NCI-H226 (cell line): ENCODE results near the gene SH3RF1.
"Not testable (repeated sequence)": the region's sequence is repeated elsewhere in the genome, so short reads cannot be mapped to it uniquely, and the experiment has no call there.

Experiments used
- DNase-seq: peaks from one replicate; pipeline ENCODE4 v3.0.0-alpha.2; 2015

SH3RF1 gene

GRCh38 chr4:169197206-169197605, 73.5 kb downstream of the SH3RF1 start:
- not testable (repeated sequence) for DNase-seq

GRCh38 chr4:169195032-169195431, 75.7 kb downstream of the SH3RF1 start:
- DNase-seq, result no peak

- DNase-seq, result not testable (repeated sequence)
Measured at GRCh38 chr4:169189968-169190367, 80.8 kb downstream of the SH3RF1 start.

- DNase-seq, result no peak
Measured at GRCh38 chr4:169189372-169189771, 81.4 kb downstream of the SH3RF1 start.

GRCh38 chr4:169188204-169188603, 82.6 kb downstream of the SH3RF1 start:
- no peak for DNase-seq

GRCh38 chr4:169185133-169185956, 85.4 kb downstream of the SH3RF1 start:
- DNase-seq, result peak; percentile 75

- no peak for DNase-seq
Measured at GRCh38 chr4:169184686-169185085, 86.1 kb downstream of the SH3RF1 start.

- no peak for DNase-seq
Measured at GRCh38 chr4:169184236-169184635, 86.5 kb downstream of the SH3RF1 start.

- DNase-seq, result no peak
Measured at GRCh38 chr4:169183581-169183980, 87.2 kb downstream of the SH3RF1 start.

GRCh38 chr4:169179609-169180521, 90.9 kb downstream of the SH3RF1 start:
- DNase-seq, result no peak

- DNase-seq, result not testable (repeated sequence)
Measured at GRCh38 chr4:169178092-169178491, 92.7 kb downstream of the SH3RF1 start.

GRCh38 chr4:169175476-169175875, 95.3 kb downstream of the SH3RF1 start:
- DNase-seq, result no peak

- no peak for DNase-seq
Measured at GRCh38 chr4:169175035-169175434, 95.7 kb downstream of the SH3RF1 start.

- DNase-seq, result peak; percentile 8
Measured at GRCh38 chr4:169174247-169174646, 96.5 kb downstream of the SH3RF1 start.

- no peak for DNase-seq
Measured at GRCh38 chr4:169167957-169168858, 102.5 kb downstream of the SH3RF1 start.

GRCh38 chr4:169164669-169165415, 105.9 kb downstream of the SH3RF1 start:
- DNase-seq, result peak; percentile 72

- DNase-seq, result no peak
Measured at GRCh38 chr4:169163947-169164668, 106.6 kb downstream of the SH3RF1 start.

- DNase-seq, result no peak
Measured at GRCh38 chr4:169163495-169163894, 107.3 kb downstream of the SH3RF1 start.

GRCh38 chr4:169160825-169161224, 109.9 kb downstream of the SH3RF1 start:
- peak; percentile 51 for DNase-seq

GRCh38 chr4:169159624-169160171, 111.1 kb downstream of the SH3RF1 start:
- peak; percentile 66 for DNase-seq

GRCh38 chr4:169158861-169159260, 111.9 kb downstream of the SH3RF1 start:
- DNase-seq, result no peak
